Esophagus (tissue), 2 donors: Measurements from ENCODE around the gene TRIP13. TPM values are rescaled to one million over a fixed set of nuclear protein-coding genes. Genes with fewer than 3 reads are reported as not detected.
"Not testable (repeated sequence)": the region's sequence is repeated elsewhere in the genome, so short reads cannot be mapped to it uniquely, and the experiment has no call there.

Experiments used
- H3K27ac ChIP-seq, 2 donors: one replicate each; pipeline ENCODE4 v1.5.1; 2013; ENCODE audit warnings: low read depth in 2 of 2, mild to moderate bottlenecking in 2 of 2, inconsistent platforms in 1 of 2, low read length in 1 of 2, moderate library complexity in 1 of 2
- H3K27me3 ChIP-seq, 2 donors: one replicate each; pipeline ENCODE4 v1.6.1; 2013; ENCODE audit warnings: low read length in 2 of 2, control low read depth in 1 of 2, mild to moderate bottlenecking in 1 of 2; ENCODE audit not compliant: insufficient read depth in 2 of 2, control insufficient read depth in 1 of 2
- H3K36me3 ChIP-seq, 2 donors: one replicate each; pipeline ENCODE4 v1.6.1; 2013; ENCODE audit warnings: low read length in 1 of 2; ENCODE audit not compliant: control insufficient read depth in 2 of 2, insufficient read depth in 2 of 2
- H3K4me1 ChIP-seq, 2 donors: one replicate each; pipeline ENCODE4 v1.6.1; 2013; ENCODE audit warnings: low read length in 1 of 2; ENCODE audit not compliant: control insufficient read depth in 2 of 2, insufficient read depth in 2 of 2
- H3K4me3 ChIP-seq, 2 donors: one replicate each; pipeline ENCODE4 v1.5.1; 2013; ENCODE audit warnings: low read length in 2 of 2, mild to moderate bottlenecking in 2 of 2, low read depth in 1 of 2, moderate library complexity in 1 of 2
- H3K9me3 ChIP-seq, 2 donors: one replicate each; pipeline ENCODE4 v1.6.1; 2013; ENCODE audit warnings: mild to moderate bottlenecking in 2 of 2, low read depth in 1 of 2, low read length in 1 of 2, moderate library complexity in 1 of 2; ENCODE audit not compliant: control insufficient read depth in 2 of 2, insufficient read depth in 1 of 2
- WGBS, 2 donors: extraction: QIAGEN DNeasy Blood & Tissue Kit; methylation state at CpG; one replicate each; pipeline ENCODE4 v1.1.7; 2013; 5-methylcytosine and 5-hydroxymethylcytosine counted together
- polyA plus RNA-seq, 2 donors: library from polyadenylated mRNA; stranded (reverse); fragments of 200-250 nt; gene quantifications; one replicate each; pipeline ENCODE4 v1.2.3, GENCODE V29; 2013
- donor health status: healthy with polysubstance abuse.
- donor health status: Bipolar disorder and iron deficiency.

The TRIP13 gene
- polyA plus RNA-seq, 2 donors, result 4.3 to 6.6 TPM

- 92 to 95% methylated on average over 29 of the region's 29 CpGs for WGBS, 2 donors
- no peaks in the 10 kb centered on the region for H3K27me3 ChIP-seq
- H3K4me3 ChIP-seq, result no peak overlapping the region
- peaks cover 30 to 63% of the 10 kb centered on the region in 2 donors for H3K36me3 ChIP-seq
- H3K9me3 ChIP-seq, result no peaks in the 10 kb centered on the region
- H3K4me1 ChIP-seq, result no peaks in the 10 kb centered on the region
- no peak overlapping the region for H3K27ac ChIP-seq
Measured at GRCh38 chr5:871596-872298, 20.9 kb upstream of the TRIP13 start.

- no peaks in the 10 kb centered on the region for H3K4me1 ChIP-seq
- 84 to 89% methylated on average over 10 of the region's 10 CpGs for WGBS, 2 donors
- H3K27me3 ChIP-seq, result no peaks in the 10 kb centered on the region
- no peak overlapping the region for H3K4me3 ChIP-seq
- no peak overlapping the region for H3K27ac ChIP-seq
- H3K36me3 ChIP-seq, result peaks cover 30 to 61% of the 10 kb centered on the region in 2 donors
- no peaks in the 10 kb centered on the region for H3K9me3 ChIP-seq
Measured at GRCh38 chr5:872301-872700, 20.4 kb upstream of the TRIP13 start.

GRCh38 chr5:873328-873727, 19.4 kb upstream of the TRIP13 start:
- Histone ChIP-seq H3K4me3 (no peak overlapping the region), H3K27ac (no peak overlapping the region), H3K27me3 (no peaks in the 10 kb centered on the region), H3K9me3 (no peaks in the 10 kb centered on the region), H3K4me1 (no peaks in the 10 kb centered on the region), H3K36me3 (peaks cover 28 to 64% of the 10 kb centered on the region in 2 donors)
- 81 to 82% methylated on average over 8 of the region's 8 CpGs for WGBS, 2 donors

- H3K27me3 ChIP-seq, result no peaks in the 10 kb centered on the region
- no peak overlapping the region for H3K4me3 ChIP-seq
- no peaks in the 10 kb centered on the region for H3K4me1 ChIP-seq
- H3K9me3 ChIP-seq, result no peaks in the 10 kb centered on the region
- peaks cover 13 to 43% of the 10 kb centered on the region in 2 donors for H3K36me3 ChIP-seq
- H3K27ac ChIP-seq, result no peak overlapping the region
- 96 to 97% methylated on average over 24 of the region's 24 CpGs for WGBS, 2 donors
Measured at GRCh38 chr5:875931-876330, 16.8 kb upstream of the TRIP13 start.

- H3K27me3 ChIP-seq, result no peaks in the 10 kb centered on the region
- no peaks in the 10 kb centered on the region for H3K4me1 ChIP-seq
- WGBS, 2 donors, result 94 to 95% methylated on average over 28 of the region's 28 CpGs
- H3K27ac ChIP-seq, result no peak overlapping the region
- peaks cover 10 to 46% of the 10 kb centered on the region in 2 donors for H3K36me3 ChIP-seq
- no peak overlapping the region for H3K4me3 ChIP-seq
- H3K9me3 ChIP-seq, result no peaks in the 10 kb centered on the region
Measured at GRCh38 chr5:876398-877365, 16.0 kb upstream of the TRIP13 start.

- WGBS, 2 donors, result 94 to 95% methylated on average over 15 of the region's 15 CpGs
Measured at GRCh38 chr5:878125-878524, 14.6 kb upstream of the TRIP13 start.

GRCh38 chr5:878677-879076, 14.0 kb upstream of the TRIP13 start:
- WGBS, 2 donors, result no CpG with 5 or more reads among the region's 8 CpGs
- not testable (repeated sequence) for H3K4me1 ChIP-seq, H3K9me3 ChIP-seq, H3K27me3 ChIP-seq, H3K4me3 ChIP-seq, H3K27ac ChIP-seq
- peaks cover 13 to 53% of the 10 kb centered on the region in 2 donors for H3K36me3 ChIP-seq

More at GRCh38 chr5:878125-878524, 14.6 kb upstream of the TRIP13 start:
- no peaks in the 10 kb centered on the region for H3K4me1 ChIP-seq
- no peaks in the 10 kb centered on the region for H3K27me3 ChIP-seq
- no peak overlapping the region for H3K4me3 ChIP-seq
- H3K9me3 ChIP-seq, result no peaks in the 10 kb centered on the region
- H3K36me3 ChIP-seq, result peaks cover 10 to 51% of the 10 kb centered on the region in 2 donors
- no peak overlapping the region for H3K27ac ChIP-seq

- H3K27me3 ChIP-seq, result no peaks in the 10 kb centered on the region
- no peak overlapping the region for H3K4me3 ChIP-seq
- no peaks in the 10 kb centered on the region for H3K9me3 ChIP-seq
- WGBS, 2 donors, result 96% methylated on average over 35 of the region's 35 CpGs
- no peak overlapping the region for H3K27ac ChIP-seq
- no peaks in the 10 kb centered on the region for H3K4me1 ChIP-seq
- H3K36me3 ChIP-seq, result peaks cover 8 to 66% of the 10 kb centered on the region in 2 donors
Measured at GRCh38 chr5:880816-881550, 11.7 kb upstream of the TRIP13 start.

- no peaks in the 10 kb centered on the region for H3K9me3 ChIP-seq
- H3K27me3 ChIP-seq, result no peaks in the 10 kb centered on the region
- 88 to 91% methylated on average over 12 of the region's 12 CpGs for WGBS, 2 donors
- H3K4me3 ChIP-seq, result no peak overlapping the region
- no peaks in the 10 kb centered on the region for H3K4me1 ChIP-seq
- peaks cover 8 to 69% of the 10 kb centered on the region in 2 donors for H3K36me3 ChIP-seq
- no peak overlapping the region for H3K27ac ChIP-seq
Measured at GRCh38 chr5:881551-881935, 11.1 kb upstream of the TRIP13 start.
